K562 (cell line): Measurements from ENCODE around the gene FCHO1. TPM values are rescaled to one million over a fixed set of nuclear protein-coding genes. Genes with fewer than 3 reads are reported as not detected.

Experiments
- ASH1L ChIP-seq: fragments of 450-650 bp; IDR thresholded peaks from 2 replicates; pipeline ENCODE4 v1.6.1; 2018; ENCODE audit warnings: borderline replicate concordance, mild to moderate bottlenecking, low read depth; ENCODE audit not compliant: partially characterized antibody
- BMI1 ChIP-seq: fragments of 150-350 bp; IDR thresholded peaks from 2 replicates; pipeline ENCODE4 v1.6.1; 2014; ENCODE audit warnings: low read length
- CC2D1A ChIP-seq: fragments of 450-650 bp; IDR thresholded peaks from 2 replicates; pipeline ENCODE4 v1.6.1; 2017; ENCODE audit warnings: mild to moderate bottlenecking
- CEBPB ChIP-seq: fragments of 450-650 bp; IDR thresholded peaks from 2 replicates; pipeline ENCODE4 v1.6.1; 2016; ENCODE audit warnings: missing genetic modification characterization, missing compliant biosample characterization
- EGR1 ChIP-seq: fragments of 450-650 bp; conservative IDR thresholded peaks from 2 replicates; pipeline ENCODE4 v1.6.1; 2017; ENCODE audit warnings: mild to moderate bottlenecking
- FOS ChIP-seq: IDR thresholded peaks from 3 replicates; pipeline ENCODE4 v1.6.1; 2011; ENCODE audit not compliant: insufficient read length; ENCODE audit errors: extremely low read depth
- GABPB1 ChIP-seq: sonication (generic); formaldehyde crosslinking; IDR thresholded peaks from 2 replicates; pipeline ENCODE4 v1.8.0; 2022; ENCODE audit warnings: mild to moderate bottlenecking, missing genetic modification reagents
- HDAC1 ChIP-seq, 2 experiments: fragments of 450-650 bp; IDR thresholded peaks; 2 replicates each; pipeline ENCODE4 v1.6.1; 2016 to 2017; ENCODE audit warnings: inconsistent platforms in 1 of 2, mild to moderate bottlenecking in 1 of 2, moderate library complexity in 1 of 2
- KLF13 ChIP-seq: fragments of 450-650 bp; IDR thresholded peaks from 2 replicates; pipeline ENCODE4 v1.6.1; 2016; ENCODE audit warnings: missing genetic modification characterization, low read depth, mild to moderate bottlenecking, missing compliant biosample characterization, moderate library complexity, borderline replicate concordance
- LEF1 ChIP-seq: fragments of 450-650 bp; IDR thresholded peaks from 2 replicates; pipeline ENCODE4 v1.6.1; 2016; ENCODE audit warnings: mild to moderate bottlenecking
- NFE2 ChIP-seq: IDR thresholded peaks from 2 replicates; pipeline ENCODE4 v1.6.1; 2014; ENCODE audit warnings: antibody characterized with exemption, low read depth
- NFYB ChIP-seq: IDR thresholded peaks from 2 replicates; pipeline ENCODE4 v1.6.1; 2011; ENCODE audit warnings: mild to moderate bottlenecking, moderate library complexity; ENCODE audit not compliant: insufficient read length; ENCODE audit errors: extremely low read depth
- PHB2 ChIP-seq: fragments of 450-650 bp; IDR thresholded peaks from 2 replicates; pipeline ENCODE4 v1.6.1; 2017; ENCODE audit warnings: low read depth
- RBM17 ChIP-seq: fragments of 200-400 bp; formaldehyde crosslinking; IDR thresholded peaks from 2 replicates; pipeline ENCODE4 v1.6.1; 2017; ENCODE audit warnings: low read depth, mild to moderate bottlenecking, low read length, borderline replicate concordance
- RCOR1 ChIP-seq, 2 experiments: IDR thresholded peaks; 2 replicates each; pipeline ENCODE4 v1.6.1; 2012; ENCODE audit warnings: low read depth in 2 of 2, low read length in 2 of 2, borderline replicate concordance in 1 of 2, improper control_type of control experiment in 1 of 2
- RFX1 ChIP-seq: fragments of 450-650 bp; IDR thresholded peaks from 2 replicates; pipeline ENCODE4 v1.6.1; 2016; ENCODE audit warnings: mild to moderate bottlenecking, moderate library complexity
- SOX6 ChIP-seq: fragments of 450-650 bp; IDR thresholded peaks from 2 replicates; pipeline ENCODE4 v1.6.1; 2014; ENCODE audit warnings: mild to moderate bottlenecking
- TFAP4 ChIP-seq: sonication (generic); formaldehyde crosslinking; IDR thresholded peaks from 2 replicates; pipeline ENCODE4 v1.8.0; 2022; ENCODE audit warnings: missing genetic modification reagents, mild to moderate bottlenecking, moderate library complexity, borderline replicate concordance
- ZBTB5 ChIP-seq: fragments of 450-650 bp; IDR thresholded peaks from 2 replicates; pipeline ENCODE4 v1.6.1; 2017; ENCODE audit warnings: antibody characterized with exemption
- ZNF384 ChIP-seq: IDR thresholded peaks from 2 replicates; pipeline ENCODE4 v1.6.1; 2012; ENCODE audit warnings: low read depth, low read length, improper control_type of control experiment
- polyA plus RNA-seq, 8 experiments: library from polyadenylated mRNA; depleted of rRNA in 4 of 8; stranded (reverse) in 5 of 8; unstranded in 3 of 8; fragments of >200 nt; fragmentation: Nextera tagmentation in 2 of 8; fragmentation: Illumina TruSeq in 1 of 8; extraction: Ambion mirVana in 2 of 8; extraction: Trizol in 1 of 8; gene quantifications; 2 replicates each; pipeline versions ENCODE4 v1.2.1 to v1.2.3, GENCODE V29; 2011 to 2014; ENCODE audit warnings: inconsistent platforms in 1 of 8, missing spikeins in 1 of 8
- total RNA-seq, 7 experiments: library from RNA; depleted of rRNA in 6 of 7; stranded (reverse); fragments of >200 nt in 6 of 7; fragmentation: Illumina TruSeq in 2 of 7; extraction: Trizol in 2 of 7; gene quantifications; 2 replicates each; pipeline versions ENCODE4 v1.2.1 to v1.2.3, GENCODE V29; 2011 to 2021; ENCODE audit warnings: low replicate concordance in 1 of 7
- TF ChIP-seq, protein P1 (sequence below): fragments of 450-650 bp; IDR thresholded peaks from 2 replicates; pipeline ENCODE4 v1.6.1; 2018; ENCODE audit not compliant: partially characterized antibody
- TF ChIP-seq, protein P2 (sequence below): sonication (generic); formaldehyde crosslinking; IDR thresholded peaks from 2 replicates; pipeline ENCODE4 v1.8.0; 2022; ENCODE audit warnings: mild to moderate bottlenecking, missing genetic modification reagents

The FCHO1 gene
- total and polyA plus RNA-seq, 9 of the 15 experiments (the other 6 are each of a cell fraction or from before 2014, with no cell fraction given), result 0.21 to 58.9 (median 18.3) TPM

DNA sequence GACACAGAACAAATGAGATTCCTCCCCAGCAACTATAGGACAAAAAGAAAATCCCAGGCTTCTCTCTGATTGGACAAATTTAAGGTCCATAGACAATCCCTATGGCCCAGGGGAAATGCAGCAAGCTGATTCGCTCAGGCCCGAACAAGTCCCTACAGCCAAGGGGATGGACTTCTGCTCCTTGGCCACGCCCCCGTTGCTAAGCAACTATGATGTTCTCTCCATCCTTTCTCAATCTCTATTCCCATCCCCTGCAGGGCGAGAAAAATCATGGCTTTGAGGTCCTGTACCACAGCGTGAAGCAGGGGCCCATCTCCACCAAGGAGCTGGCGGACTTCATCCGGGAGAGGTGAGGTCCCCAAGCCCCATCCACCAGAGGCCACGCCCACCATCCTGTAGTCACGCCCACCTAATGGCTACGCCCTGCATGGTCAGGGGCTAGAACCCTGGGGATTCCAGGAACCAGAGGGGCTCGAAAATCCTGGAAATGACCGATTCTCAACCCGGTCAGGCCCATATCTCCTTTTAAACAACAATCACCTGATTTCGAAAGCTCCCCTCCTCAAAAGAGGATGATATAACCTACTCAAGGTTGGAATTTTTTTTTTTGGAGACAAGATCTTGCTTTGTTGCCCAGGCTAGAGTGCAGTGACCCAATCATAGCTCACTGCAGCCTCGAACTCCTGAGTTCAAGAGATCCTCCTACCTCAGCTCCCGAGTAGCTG lies 11.4 kb downstream of the FCHO1 start (continued):
- TF ChIP-seq, protein P1, sequence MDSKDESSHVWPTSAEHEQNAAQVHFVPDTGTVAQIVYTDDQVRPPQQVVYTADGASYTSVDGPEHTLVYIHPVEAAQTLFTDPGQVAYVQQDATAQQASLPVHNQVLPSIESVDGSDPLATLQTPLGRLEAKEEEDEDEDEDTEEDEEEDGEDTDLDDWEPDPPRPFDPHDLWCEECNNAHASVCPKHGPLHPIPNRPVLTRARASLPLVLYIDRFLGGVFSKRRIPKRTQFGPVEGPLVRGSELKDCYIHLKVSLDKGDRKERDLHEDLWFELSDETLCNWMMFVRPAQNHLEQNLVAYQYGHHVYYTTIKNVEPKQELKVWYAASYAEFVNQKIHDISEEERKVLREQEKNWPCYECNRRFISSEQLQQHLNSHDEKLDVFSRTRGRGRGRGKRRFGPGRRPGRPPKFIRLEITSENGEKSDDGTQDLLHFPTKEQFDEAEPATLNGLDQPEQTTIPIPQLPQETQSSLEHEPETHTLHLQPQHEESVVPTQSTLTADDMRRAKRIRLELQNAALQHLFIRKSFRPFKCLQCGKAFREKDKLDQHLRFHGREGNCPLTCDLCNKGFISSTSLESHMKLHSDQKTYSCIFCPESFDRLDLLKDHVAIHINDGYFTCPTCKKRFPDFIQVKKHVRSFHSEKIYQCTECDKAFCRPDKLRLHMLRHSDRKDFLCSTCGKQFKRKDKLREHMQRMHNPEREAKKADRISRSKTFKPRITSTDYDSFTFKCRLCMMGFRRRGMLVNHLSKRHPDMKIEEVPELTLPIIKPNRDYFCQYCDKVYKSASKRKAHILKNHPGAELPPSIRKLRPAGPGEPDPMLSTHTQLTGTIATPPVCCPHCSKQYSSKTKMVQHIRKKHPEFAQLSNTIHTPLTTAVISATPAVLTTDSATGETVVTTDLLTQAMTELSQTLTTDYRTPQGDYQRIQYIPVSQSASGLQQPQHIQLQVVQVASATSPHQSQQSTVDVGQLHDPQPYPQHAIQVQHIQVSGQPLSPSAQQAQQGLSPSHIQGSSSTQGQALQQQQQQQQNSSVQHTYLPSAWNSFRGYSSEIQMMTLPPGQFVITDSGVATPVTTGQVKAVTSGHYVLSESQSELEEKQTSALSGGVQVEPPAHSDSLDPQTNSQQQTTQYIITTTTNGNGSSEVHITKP, result peak; percentile 15
- peak; percentile 89; the same call in 1 of the 2 replicates for TF ChIP-seq CC2D1A
- peak; percentile 42 for TF ChIP-seq NFYB
- no peak for TF ChIP-seq PHB2
- TF ChIP-seq RBM17, result no peak
- TF ChIP-seq ZBTB5, result peak; percentile 82
- peak; percentile 55; the same call in 1 of the 2 replicates for TF ChIP-seq SOX6
- TF ChIP-seq ZNF384, result peak; percentile 44; the same call in 1 of the 2 replicates
- TF ChIP-seq FOS, result peak; percentile 32
- no peak for TF ChIP-seq LEF1
- TF ChIP-seq BMI1, result peak; percentile 47; the same call in 1 of the 2 replicates
- TF ChIP-seq NFE2, result no peak
- peak; percentile 41 for TF ChIP-seq CEBPB (tag)
- TF ChIP-seq ASH1L, result peak; percentile 51
- TF ChIP-seq, protein P2, sequence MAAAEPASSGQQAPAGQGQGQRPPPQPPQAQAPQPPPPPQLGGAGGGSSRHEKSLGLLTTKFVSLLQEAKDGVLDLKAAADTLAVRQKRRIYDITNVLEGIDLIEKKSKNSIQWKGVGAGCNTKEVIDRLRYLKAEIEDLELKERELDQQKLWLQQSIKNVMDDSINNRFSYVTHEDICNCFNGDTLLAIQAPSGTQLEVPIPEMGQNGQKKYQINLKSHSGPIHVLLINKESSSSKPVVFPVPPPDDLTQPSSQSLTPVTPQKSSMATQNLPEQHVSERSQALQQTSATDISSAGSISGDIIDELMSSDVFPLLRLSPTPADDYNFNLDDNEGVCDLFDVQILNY (CRISPR knock-in tag), result no peak
- 0 out of 2 replicates have a peak, but pooled peaks have one; percentile 38 for TF ChIP-seq TFAP4 (CRISPR knock-in tag)
- TF ChIP-seq RCOR1 (IDR thresholded peaks at IDR 0.05; ENCODE audit: borderline replicate concordance in 1 of 2, low read depth in 2 of 2, low read length in 2 of 2), result peak; percentile 39 to 89; a peak in 3 of 4 replicates
- TF ChIP-seq EGR1, result peak; percentile 25; the same call in 1 of the 2 replicates
- TF ChIP-seq GABPB1, result peak; percentile 47
- peak; percentile 99 for TF ChIP-seq RFX1
- peak in 1 of 2 experiments; percentile 60; a peak in 1 of 4 replicates for TF ChIP-seq HDAC1 (IDR thresholded peaks at IDR 0.05)
- TF ChIP-seq KLF13 (tag), result peak; percentile 34; the same call in 1 of the 2 replicates
